Calu3 (cell line): ENCODE measurements around the gene NEK7. TPM values are rescaled to one million over a fixed set of nuclear protein-coding genes. Genes with fewer than 3 reads are reported as not detected.

Source experiments
- BruUV-seq: library from RNA; stranded (reverse); fragments of 400-500 nt; replicated peaks from 2 replicates; lab custom pipeline; 2021; lab: Mats Ljungman, UMichigan
- CTCF ChIA-PET: fragments of 300-600 bp; sonication (Branson Sonifier 250); formaldehyde crosslinking; loops from one replicate; lab custom pipeline; 2022; ENCODE audit warnings: antibody characterized with exemption; lab: Charles Lee
- DNase-seq: peaks from one replicate; pipeline ENCODE4 v3.0.0; 2022
- H3K27ac Mint-ChIP-seq: one replicate; pipeline ENCODE4 v1.8.0; 2022; ENCODE audit warnings: mixed read lengths; ENCODE audit not compliant: unreplicated experiment
- H3K27me3 Mint-ChIP-seq: one replicate; pipeline ENCODE4 v1.8.0; 2022; ENCODE audit warnings: mixed read lengths; ENCODE audit not compliant: unreplicated experiment
- H3K36me3 Mint-ChIP-seq: one replicate; pipeline ENCODE4 v1.8.0; 2022; ENCODE audit warnings: mild to moderate bottlenecking, moderate library complexity, mixed read lengths; ENCODE audit not compliant: insufficient read depth, unreplicated experiment
- H3K4me1 Mint-ChIP-seq: one replicate; pipeline ENCODE4 v1.8.0; 2022; ENCODE audit warnings: mild to moderate bottlenecking, low read depth, mixed read lengths; ENCODE audit not compliant: unreplicated experiment
- H3K4me3 Mint-ChIP-seq: one replicate; pipeline ENCODE4 v1.8.0; 2022; ENCODE audit warnings: mild to moderate bottlenecking, low read depth, moderate library complexity, mixed read lengths; ENCODE audit not compliant: unreplicated experiment
- H3K9me3 Mint-ChIP-seq: one replicate; pipeline ENCODE4 v1.8.0; 2022; ENCODE audit warnings: low read depth, mixed read lengths; ENCODE audit not compliant: unreplicated experiment
- intact Hi-C: fragments of 100-400 bp; cut with micrococcal nuclease; formaldehyde crosslinking; loops from one replicate; pipeline ENCODE4 v1.10.0; 2022; ENCODE audit not compliant: unreplicated experiment
- total RNA-seq: library from RNA; stranded (reverse); gene quantifications from 2 replicates; pipeline ENCODE4 v1.2.3, GENCODE V29; 2022
- TF ChIP-seq, protein P1 (sequence below): fragments of 200-600 bp; IDR thresholded peaks from one replicate; pipeline ENCODE4 v1.8.0; 2022; ENCODE audit warnings: antibody characterized with exemption; ENCODE audit not compliant: unreplicated experiment

The NEK7 gene
- total RNA-seq, 1 experiment from 2014 or later, result 145 TPM

DNA sequence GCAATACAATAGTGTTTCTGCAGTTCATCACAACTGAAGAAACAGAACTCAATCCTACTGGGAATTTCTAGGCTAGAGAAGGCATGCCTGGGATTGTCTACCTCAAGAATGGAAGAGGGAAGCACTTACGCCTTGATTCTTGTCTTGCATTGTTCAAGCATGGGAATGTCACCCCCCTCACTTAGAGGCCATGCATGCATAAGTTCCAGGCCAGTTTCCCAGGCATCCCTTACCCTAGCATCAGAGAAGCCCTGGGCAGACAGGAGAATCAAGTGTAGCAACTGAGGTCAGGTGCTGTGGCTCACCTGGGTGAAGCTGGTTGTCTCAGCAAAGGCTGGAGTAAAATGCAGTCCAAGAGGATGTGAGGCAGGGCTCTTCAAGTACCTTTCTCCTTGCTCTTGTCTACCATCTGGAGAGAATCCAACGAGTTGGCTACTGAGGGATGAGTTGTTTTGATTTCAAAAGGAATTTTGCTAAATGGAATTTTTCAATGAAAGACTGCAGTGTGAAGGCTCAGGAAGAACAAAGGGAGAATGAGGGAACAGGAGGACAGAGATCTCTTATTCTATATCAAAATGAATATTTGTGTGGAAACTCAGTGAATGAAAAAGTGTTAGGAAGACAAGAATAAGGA lies 174.3 kb downstream of the NEK7 start:
- Mint-ChIP-seq H3K27ac (no peak overlapping the region), H3K4me1 (peaks cover 8% of the 10 kb centered on the region), H3K27me3 (no peaks in the 10 kb centered on the region), H3K4me3 (no peak overlapping the region), H3K36me3 (no peaks in the 10 kb centered on the region), H3K9me3 (peaks cover 2% of the 10 kb centered on the region)
- intact Hi-C loops, result no loop called here
- CTCF ChIA-PET, result no interaction called here
- TF ChIP-seq, protein P1, sequence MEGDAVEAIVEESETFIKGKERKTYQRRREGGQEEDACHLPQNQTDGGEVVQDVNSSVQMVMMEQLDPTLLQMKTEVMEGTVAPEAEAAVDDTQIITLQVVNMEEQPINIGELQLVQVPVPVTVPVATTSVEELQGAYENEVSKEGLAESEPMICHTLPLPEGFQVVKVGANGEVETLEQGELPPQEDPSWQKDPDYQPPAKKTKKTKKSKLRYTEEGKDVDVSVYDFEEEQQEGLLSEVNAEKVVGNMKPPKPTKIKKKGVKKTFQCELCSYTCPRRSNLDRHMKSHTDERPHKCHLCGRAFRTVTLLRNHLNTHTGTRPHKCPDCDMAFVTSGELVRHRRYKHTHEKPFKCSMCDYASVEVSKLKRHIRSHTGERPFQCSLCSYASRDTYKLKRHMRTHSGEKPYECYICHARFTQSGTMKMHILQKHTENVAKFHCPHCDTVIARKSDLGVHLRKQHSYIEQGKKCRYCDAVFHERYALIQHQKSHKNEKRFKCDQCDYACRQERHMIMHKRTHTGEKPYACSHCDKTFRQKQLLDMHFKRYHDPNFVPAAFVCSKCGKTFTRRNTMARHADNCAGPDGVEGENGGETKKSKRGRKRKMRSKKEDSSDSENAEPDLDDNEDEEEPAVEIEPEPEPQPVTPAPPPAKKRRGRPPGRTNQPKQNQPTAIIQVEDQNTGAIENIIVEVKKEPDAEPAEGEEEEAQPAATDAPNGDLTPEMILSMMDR, result no peak
- no peak for DNase-seq
- no TSS peak for BruUV-seq

DNA sequence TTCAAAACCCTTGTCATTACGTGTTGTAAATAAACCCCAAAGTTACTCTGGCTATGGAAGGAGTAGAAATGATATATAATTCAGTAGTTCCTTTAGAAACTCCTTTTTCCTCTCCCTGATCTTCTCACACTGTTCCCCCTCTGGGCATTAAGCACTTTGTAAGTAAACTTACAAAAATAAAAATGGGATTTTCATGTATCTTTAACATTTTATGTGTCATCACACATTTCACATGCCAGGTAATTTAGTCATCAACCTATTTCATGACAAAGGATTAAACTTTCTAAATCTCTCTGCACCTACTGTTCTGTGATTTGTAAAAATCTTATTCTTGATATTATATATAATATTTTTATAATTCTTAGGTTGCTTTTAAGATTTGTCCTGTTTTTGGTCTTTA lies 176.9 kb downstream of the NEK7 start:
- no peak overlapping the region for H3K27ac Mint-ChIP-seq
- no peaks in the 10 kb centered on the region for H3K27me3 Mint-ChIP-seq
- CTCF ChIA-PET, result interaction anchor here (1.3 kb wide), 1 partner anchor 12 kb away, joined by 3 read pairs; no protein-coding TSS in a partner anchor
- DNase-seq, result no peak
- peaks cover 2% of the 10 kb centered on the region for H3K9me3 Mint-ChIP-seq
- H3K36me3 Mint-ChIP-seq, result no peaks in the 10 kb centered on the region
- TF ChIP-seq, protein P1, result no peak
- intact Hi-C loops, result no loop called here
- no peak overlapping the region for H3K4me3 Mint-ChIP-seq
- peaks cover 8% of the 10 kb centered on the region for H3K4me1 Mint-ChIP-seq
- BruUV-seq, result no TSS peak

DNA sequence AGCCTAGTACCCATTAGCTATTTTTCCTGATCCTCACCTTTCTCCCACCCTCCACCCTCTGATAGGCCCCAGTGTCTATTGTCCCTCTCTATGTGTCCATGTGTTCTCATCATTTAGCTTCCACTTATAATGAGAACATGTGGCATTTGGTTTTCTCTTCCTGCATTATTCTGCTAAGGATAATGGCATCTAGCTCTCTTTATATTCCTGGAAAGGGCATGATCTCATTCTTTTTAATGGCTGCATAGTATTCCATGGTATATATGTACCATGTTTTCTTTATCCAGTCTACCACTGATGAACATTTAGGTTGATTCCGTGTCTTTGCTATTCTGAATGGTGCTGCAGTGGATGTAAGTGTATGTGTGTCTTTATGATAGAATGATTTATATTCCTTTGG lies 178.9 kb downstream of the NEK7 start:
- no TSS peak for BruUV-seq
- TF ChIP-seq, protein P1, result no peak
- Mint-ChIP-seq H3K9me3 (peaks cover 2% of the 10 kb centered on the region), H3K27ac (no peak overlapping the region), H3K27me3 (no peaks in the 10 kb centered on the region), H3K4me1 (peaks cover 8% of the 10 kb centered on the region), H3K4me3 (no peak overlapping the region), H3K36me3 (no peaks in the 10 kb centered on the region)
- intact Hi-C loops, result no loop called here
- DNase-seq, result no peak
- CTCF ChIA-PET, result no interaction called here

DNA sequence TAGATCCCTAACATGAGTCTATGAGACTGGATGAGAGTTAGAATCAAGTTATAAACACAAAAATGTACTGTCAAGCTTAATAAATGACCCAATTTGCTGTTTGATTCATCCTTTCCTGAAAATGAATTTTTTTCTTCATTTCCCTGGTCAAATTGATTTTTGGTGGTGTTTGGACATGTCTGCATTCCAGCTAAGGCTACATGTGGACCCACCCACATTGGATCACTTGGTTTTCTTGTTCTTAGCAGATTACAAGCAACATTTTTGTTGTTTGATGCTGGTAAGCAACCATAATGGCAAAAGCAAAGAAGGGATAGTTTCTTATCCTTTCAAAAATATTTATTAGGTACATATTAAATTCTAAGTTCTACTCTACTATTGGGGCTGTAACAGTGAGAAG lies 181.1 kb downstream of the NEK7 start:
- Mint-ChIP-seq H3K27ac (no peak overlapping the region), H3K9me3 (peaks cover 2% of the 10 kb centered on the region), H3K27me3 (no peaks in the 10 kb centered on the region), H3K4me1 (peaks cover 8% of the 10 kb centered on the region), H3K4me3 (no peak overlapping the region), H3K36me3 (no peaks in the 10 kb centered on the region)
- TF ChIP-seq, protein P1, result no peak
- no peak for DNase-seq
- intact Hi-C loops, result no loop called here
- BruUV-seq, result no TSS peak
- CTCF ChIA-PET, result no interaction called here
